SK-N-MC (cell line): ENCODE results near the gene TMEM219.

ENCODE experiments used
- DNase-seq: peaks from one replicate; pipeline ENCODE4 v3.0.0-alpha.2; 2011; ENCODE audit warnings: low read depth, low spot score
- H3K27ac ChIP-seq: fragments of 200-600 bp; sonication (generic); 2 replicates; pipeline ENCODE4 v1.5.1; 2016; ENCODE audit warnings: mixed run types
- H3K36me3 ChIP-seq: fragments of 200-600 bp; sonication (generic); 2 replicates; pipeline ENCODE4 v1.6.1; 2017; ENCODE audit warnings: antibody characterized with exemption, low read length, mixed read lengths; ENCODE audit not compliant: insufficient read depth
- H3K4me3 ChIP-seq: fragments of 200-600 bp; sonication (generic); 2 replicates; pipeline ENCODE4 v1.5.1; 2016
- H3K9ac ChIP-seq: fragments of 200-600 bp; sonication (generic); 2 replicates; pipeline ENCODE4 v1.8.0; 2017; ENCODE audit warnings: mixed run types, mixed read lengths; ENCODE audit not compliant: insufficient read length
- H3K9me3 ChIP-seq: fragments of 200-600 bp; sonication (generic); 2 replicates; pipeline ENCODE4 v1.6.1; 2017; ENCODE audit warnings: low read depth, mild to moderate bottlenecking, antibody characterized with exemption, low read length, moderate library complexity, mixed read lengths
- EZH2 ChIP-seq: fragments of 200-600 bp; sonication (generic); IDR thresholded peaks from one replicate; pipeline ENCODE4 v1.6.1; 2017; ENCODE audit warnings: antibody characterized with exemption
- FOXP2 ChIP-seq: optimal IDR thresholded peaks from 2 replicates; pipeline ENCODE3; 2011; ENCODE audit warnings: mild to moderate bottlenecking, moderate library complexity; ENCODE audit not compliant: insufficient read depth; ENCODE audit errors: extremely low read length, control extremely low read depth
- POLR2AphosphoS5 ChIP-seq: IDR thresholded peaks from 2 replicates; pipeline ENCODE4 v1.6.1; 2012; ENCODE audit warnings: mild to moderate bottlenecking, low read depth, low read length, borderline replicate concordance

Gene TMEM219

GRCh38 chr16:29974291-29975133, 12.6 kb downstream of the TMEM219 start:
- H3K36me3 ChIP-seq, result peaks cover 35% of the 10 kb centered on the region
- peak overlapping the region; percentile 87 for H3K4me3 ChIP-seq
- H3K9ac ChIP-seq, result peak overlapping the region; percentile 90
- no peak for DNase-seq
- no peak for TF ChIP-seq EZH2
- TF ChIP-seq FOXP2, result no peak
- TF ChIP-seq POLR2AphosphoS5, result no peak
- no peaks in the 10 kb centered on the region for H3K9me3 ChIP-seq
- H3K27ac ChIP-seq, result 0 out of 2 replicates have a peak overlapping the region, but pooled peaks have one; percentile 35

- peaks cover 41% of the 10 kb centered on the region for H3K36me3 ChIP-seq
- H3K9ac ChIP-seq, result peak overlapping the region; percentile 90
- DNase-seq, result no peak
- H3K9me3 ChIP-seq, result no peaks in the 10 kb centered on the region
- H3K27ac ChIP-seq, result no peak overlapping the region
- H3K4me3 ChIP-seq, result peak overlapping the region; percentile 87
- TF ChIP-seq FOXP2 (no peak), POLR2AphosphoS5 (no peak), EZH2 (no peak)
These were observed 13.3 kb downstream of the TMEM219 start for GRCh38 chr16:29975134-29975538.

GRCh38 chr16:29975811-29976511, 14.1 kb downstream of the TMEM219 start:
- H3K9ac ChIP-seq, result peak overlapping the region; percentile 90
- TF ChIP-seq EZH2 (no peak), FOXP2 (no peak), POLR2AphosphoS5 (no peak)
- DNase-seq, result no peak
- peaks cover 49% of the 10 kb centered on the region for H3K36me3 ChIP-seq
- no peaks in the 10 kb centered on the region for H3K9me3 ChIP-seq
- H3K4me3 ChIP-seq, result peak overlapping the region; percentile 87
- peak overlapping the region; percentile 9; the same call in 1 of the 2 replicates for H3K27ac ChIP-seq

- Histone ChIP-seq H3K9ac (no peak overlapping the region), H3K27ac (no peak overlapping the region), H3K36me3 (peaks cover 56% of the 10 kb centered on the region), H3K9me3 (no peaks in the 10 kb centered on the region), H3K4me3 (peak overlapping the region; percentile 87; the same call in 1 of the 2 replicates)
- TF ChIP-seq FOXP2 (no peak), EZH2 (no peak), POLR2AphosphoS5 (no peak)
- no peak for DNase-seq
These were observed 15.4 kb downstream of the TMEM219 start for GRCh38 chr16:29977063-29977825.

GRCh38 chr16:29978081-29978480, 16.2 kb downstream of the TMEM219 start:
- no peaks in the 10 kb centered on the region for H3K9me3 ChIP-seq
- no peak overlapping the region for H3K27ac ChIP-seq
- peaks cover 56% of the 10 kb centered on the region for H3K36me3 ChIP-seq
- no peak for DNase-seq
- no peak overlapping the region for H3K9ac ChIP-seq
- no peak overlapping the region for H3K4me3 ChIP-seq
- no peak for TF ChIP-seq FOXP2
- no peak for TF ChIP-seq EZH2
- no peak for TF ChIP-seq POLR2AphosphoS5

- TF ChIP-seq FOXP2 (no peak), EZH2 (no peak), POLR2AphosphoS5 (no peak)
- no peak overlapping the region for H3K9ac ChIP-seq
- H3K4me3 ChIP-seq, result no peak overlapping the region
- no peaks in the 10 kb centered on the region for H3K9me3 ChIP-seq
- no peak overlapping the region for H3K27ac ChIP-seq
- no peak for DNase-seq
- H3K36me3 ChIP-seq, result peaks cover 62% of the 10 kb centered on the region
These were observed 16.8 kb downstream of the TMEM219 start for GRCh38 chr16:29978564-29979270.

GRCh38 chr16:29982560-29983419, 20.9 kb downstream of the TMEM219 start:
- no peak overlapping the region for H3K9ac ChIP-seq
- DNase-seq, result no peak
- no peak overlapping the region for H3K27ac ChIP-seq
- no peak for TF ChIP-seq EZH2
- no peak for TF ChIP-seq FOXP2
- H3K36me3 ChIP-seq, result peaks cover 93% of the 10 kb centered on the region
- H3K9me3 ChIP-seq, result no peaks in the 10 kb centered on the region
- no peak overlapping the region for H3K4me3 ChIP-seq
